Stimulated activated CD4-positive, alpha-beta T cell treated with anti-CD3 and anti-CD28 coated beads, Interleukin-2, amount 100 ng/mL, for 48 hours (primary cell): ENCODE data around the gene PCDH15.

Experiments
- DNase-seq, 2 donors: peaks; one replicate each; pipeline ENCODE4 v3.0.0-alpha.2; 2020

The PCDH15 gene

GRCh38 chr10:54702583-54703485 is 98.2 kb downstream of the PCDH15 start:
- no peak for DNase-seq

DNA sequence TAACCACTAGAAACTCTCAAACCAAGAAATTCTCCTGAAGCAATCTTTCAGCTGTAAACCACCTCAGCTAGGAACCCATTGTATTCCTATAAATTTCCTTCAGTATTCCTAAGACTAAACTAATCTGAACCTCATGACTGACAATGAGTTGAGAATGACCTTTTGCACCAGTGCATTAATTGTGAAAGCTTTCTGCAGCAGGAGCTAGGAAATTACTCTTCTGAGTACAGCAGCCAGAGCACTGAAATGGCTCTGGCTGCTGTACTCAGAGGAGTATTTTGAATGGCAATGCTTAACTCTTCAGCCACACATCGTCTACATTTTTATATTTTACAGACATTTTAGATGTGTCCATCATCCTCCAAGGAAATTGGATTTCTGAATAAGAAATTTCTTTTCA is 109.7 kb downstream of the PCDH15 start:
- no peak for DNase-seq

GRCh38 chr10:54682554-54682953 is 118.5 kb downstream of the PCDH15 start:
- no peak for DNase-seq

DNA sequence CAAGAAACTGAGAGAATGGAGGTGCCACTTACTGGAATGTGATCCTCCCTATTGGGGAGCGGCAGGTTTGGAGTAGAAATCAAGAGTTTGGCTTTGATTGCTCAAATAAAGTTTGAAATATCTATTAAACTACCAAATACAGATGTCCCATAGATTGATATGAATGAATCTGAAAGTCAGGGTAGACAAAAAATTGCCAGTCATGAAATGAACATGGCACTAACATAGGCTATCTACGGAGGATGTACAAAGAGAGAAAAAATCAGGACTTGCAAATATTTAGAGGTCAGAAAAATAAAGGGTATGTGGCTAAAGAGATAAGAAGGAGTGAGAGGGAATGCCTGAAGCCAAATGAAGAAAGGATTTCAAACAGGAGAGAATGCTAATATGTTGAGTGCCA is 119.9 kb downstream of the PCDH15 start:
- DNase-seq, result no peak

- no peak for DNase-seq
These were observed 133.9 kb downstream of the PCDH15 start for GRCh38 chr10:54667136-54667535.

GRCh38 chr10:54666192-54666591 is 134.8 kb downstream of the PCDH15 start:
- DNase-seq, result no peak

DNA sequence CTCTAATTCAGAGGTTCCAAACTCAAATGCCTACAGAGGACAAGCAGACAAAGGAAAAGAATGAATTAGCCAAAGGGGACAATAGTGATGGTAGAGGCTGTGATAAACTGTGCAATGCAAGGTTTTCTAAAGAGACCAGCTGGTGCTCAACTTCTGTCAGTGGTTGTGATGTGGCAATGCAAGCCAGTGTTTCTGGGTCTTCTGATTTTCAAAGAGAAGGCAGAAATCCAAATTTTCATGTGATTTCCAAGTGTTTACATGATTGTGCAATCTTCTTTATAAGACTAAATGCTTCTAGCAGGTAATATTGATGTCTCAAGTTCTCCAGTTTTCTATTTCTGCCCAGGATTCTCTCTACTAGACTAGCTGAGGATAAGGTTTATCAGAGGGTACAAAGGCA is 135.9 kb downstream of the PCDH15 start:
- DNase-seq, result no peak

DNA sequence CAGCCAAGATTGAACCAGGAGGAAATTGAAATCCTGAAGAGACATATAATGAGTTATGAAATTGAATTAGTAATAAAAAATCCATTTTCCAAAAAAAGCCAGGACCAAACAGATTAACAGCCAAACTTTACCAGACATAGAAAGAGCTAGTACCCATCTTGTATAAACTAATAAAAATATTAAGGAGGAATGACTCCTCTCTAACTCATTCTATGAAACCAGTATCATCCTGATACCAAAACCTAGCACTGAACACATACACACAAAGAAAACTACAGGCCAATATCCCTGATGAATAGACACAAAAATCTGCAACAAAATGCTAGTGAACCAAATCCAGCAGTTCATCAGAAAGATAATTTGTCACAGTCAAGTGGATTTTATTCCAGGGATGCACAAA is 140.6 kb downstream of the PCDH15 start:
- DNase-seq, result no peak

DNA sequence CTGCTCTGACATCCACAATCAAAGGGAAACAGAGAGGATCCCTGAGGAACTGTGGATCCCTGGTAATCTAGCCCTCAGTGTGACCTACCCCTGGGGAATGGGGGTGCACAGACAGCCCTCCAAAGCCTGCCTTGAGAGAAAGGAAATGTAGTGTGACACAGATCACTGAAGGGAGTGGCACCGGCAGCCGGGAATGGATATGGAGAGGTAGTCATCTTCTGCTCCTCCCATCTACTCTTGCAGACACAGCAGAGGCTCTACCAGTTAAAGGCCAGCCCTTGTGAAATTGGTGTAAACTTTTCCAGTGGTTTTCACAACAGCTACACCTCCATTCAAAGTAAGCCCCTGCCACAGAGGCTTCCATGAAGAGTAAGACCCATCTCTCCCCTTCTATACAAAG is 144.4 kb downstream of the PCDH15 start:
- DNase-seq, result no peak

DNA sequence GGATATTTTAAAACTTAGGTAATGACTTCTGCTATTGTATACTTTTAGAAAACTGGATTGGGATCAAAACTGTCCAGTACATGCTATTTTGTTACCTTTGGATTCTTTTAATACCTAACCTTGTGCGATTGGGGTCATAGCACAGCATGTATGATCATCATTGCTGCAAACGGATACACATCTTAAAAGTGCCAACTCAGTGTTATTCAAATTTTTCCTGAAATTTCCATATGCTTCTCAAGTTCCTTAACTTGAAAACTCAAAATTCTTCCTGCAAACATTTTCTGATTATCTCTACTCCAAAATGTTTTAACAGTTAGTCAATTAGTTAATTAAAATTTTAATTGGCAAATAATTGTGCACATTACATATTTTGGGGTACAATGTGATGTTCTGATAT is 147.5 kb downstream of the PCDH15 start:
- DNase-seq, result no peak

DNA sequence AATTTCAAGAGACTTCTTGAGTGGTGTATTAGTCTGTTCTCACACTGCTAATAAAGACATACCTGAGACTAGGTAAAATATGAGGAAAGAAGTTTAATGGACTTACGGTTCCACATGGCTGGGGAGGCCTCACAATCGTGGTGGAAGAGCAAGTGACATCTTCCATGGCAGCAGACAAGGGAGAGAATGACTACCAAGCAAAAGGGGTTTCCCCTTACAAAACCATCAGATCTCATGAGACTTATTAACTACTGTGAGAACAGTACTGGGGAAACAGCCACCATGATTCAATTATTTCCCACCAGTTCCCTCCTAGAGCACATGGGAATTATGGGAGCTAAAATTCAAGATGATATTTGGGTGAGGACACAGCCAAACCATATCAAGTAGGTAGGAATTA is 150.5 kb downstream of the PCDH15 start:
- DNase-seq, result no peak

- no peak for DNase-seq
These were observed 179.0 kb downstream of the PCDH15 start for GRCh38 chr10:54622017-54622416.

DNA sequence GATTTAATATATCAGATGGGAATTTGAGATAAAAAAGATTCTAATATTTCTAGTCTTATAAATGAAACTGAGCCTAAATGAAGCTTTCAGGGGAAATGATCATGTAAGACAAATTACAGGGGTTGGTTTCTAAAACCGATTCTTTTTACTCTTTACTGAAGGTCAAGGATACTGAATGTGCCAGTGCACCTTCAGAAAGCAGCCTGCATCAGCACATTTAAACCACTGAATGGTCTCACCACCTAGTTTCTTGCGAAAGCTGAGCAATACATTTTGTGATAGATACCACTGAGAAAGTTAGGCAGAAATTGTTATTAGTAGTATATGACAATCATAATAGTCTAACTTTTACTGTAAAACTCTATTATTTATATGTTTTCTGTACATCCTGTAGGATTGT is 180.7 kb downstream of the PCDH15 start:
- no peak for DNase-seq

- no peak for DNase-seq
These were observed 187.0 kb downstream of the PCDH15 start for GRCh38 chr10:54614072-54614471.

- no peak for DNase-seq
These were observed 187.9 kb downstream of the PCDH15 start for GRCh38 chr10:54613162-54613561.

- no peak for DNase-seq
These were observed 191.6 kb downstream of the PCDH15 start for GRCh38 chr10:54609423-54609822.

DNA sequence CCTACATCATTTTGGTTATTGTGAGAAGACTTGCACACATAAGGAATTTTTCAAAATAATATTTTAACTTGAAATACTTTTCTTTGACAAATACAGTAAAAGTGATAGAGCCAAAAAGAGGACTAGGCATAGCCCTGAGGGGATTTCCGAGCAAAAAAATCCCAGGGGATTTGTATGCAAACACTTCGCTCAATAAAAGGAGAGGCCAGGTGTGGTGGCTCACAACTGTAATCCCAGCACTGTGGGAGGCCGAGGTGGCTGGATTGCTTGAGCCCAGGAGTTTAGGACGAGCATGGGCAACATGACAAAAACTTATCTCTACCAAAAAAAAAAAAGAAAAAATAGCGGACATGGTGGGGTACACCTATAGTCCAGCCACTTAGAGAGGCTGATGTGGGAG is 193.0 kb downstream of the PCDH15 start:
- DNase-seq, result no peak

GRCh38 chr10:54594289-54594688 is 206.7 kb downstream of the PCDH15 start:
- no peak for DNase-seq

GRCh38 chr10:54587971-54588370 is 213.1 kb downstream of the PCDH15 start:
- DNase-seq, result no peak

- no peak for DNase-seq
These were observed 215.5 kb downstream of the PCDH15 start for GRCh38 chr10:54585572-54585971.

GRCh38 chr10:54577682-54578081 is 223.3 kb downstream of the PCDH15 start:
- DNase-seq, result no peak

DNA sequence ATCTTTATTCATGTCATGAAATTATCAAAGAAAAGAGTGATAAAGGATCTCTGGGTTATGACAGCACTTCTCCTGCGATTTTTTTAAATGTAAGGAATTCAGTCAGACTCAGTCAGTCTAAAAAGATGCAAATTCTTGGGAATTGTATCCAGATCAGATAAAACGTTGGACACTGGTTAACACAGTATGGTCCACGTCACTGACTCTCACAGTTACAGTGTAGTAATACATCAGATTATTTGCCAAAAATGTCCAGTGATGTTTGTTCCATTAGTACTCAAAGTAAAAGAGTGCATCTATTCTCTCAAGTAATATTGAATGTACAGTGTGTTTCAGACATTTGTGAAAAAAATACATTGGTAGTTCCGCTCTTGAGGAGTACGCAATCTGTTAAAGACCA is 224.5 kb downstream of the PCDH15 start:
- DNase-seq, result no peak

GRCh38 chr10:54559498-54559897 is 241.5 kb downstream of the PCDH15 start:
- no peak for DNase-seq

GRCh38 chr10:54554028-54554427 is 247.0 kb downstream of the PCDH15 start:
- DNase-seq, result no peak

GRCh38 chr10:54550016-54550415 is 251.0 kb downstream of the PCDH15 start:
- no peak for DNase-seq
